ENCODE results near the gene RGL2.

GRCh38 chr6:33252759-33253158, 46.0 kb downstream of the RGL2 start:
- TF ChIP-seq CTCF (IDR thresholded peaks at IDR 0.05) (no peak), POLR2A (IDR thresholded peaks at IDR 0.05) (no peak)

All from lower leg skin (tissue), 3 donors.